Smooth muscle cell (in vitro differentiated cells): Measurements from ENCODE around the gene CAMTA1. TPM values are rescaled to one million over a fixed set of nuclear protein-coding genes. Genes with fewer than 3 reads are reported as not detected.
"Not testable (repeated sequence)": the region's sequence is repeated elsewhere in the genome, so short reads cannot be mapped to it uniquely, and the experiment has no call there.

Experiments
- DNase-seq: peaks from one replicate; lab custom pipeline; 2025; ENCODE audit not compliant: unreplicated experiment; lab: John Stamatoyannopoulos, UW
- H2AFZ ChIP-seq: fragments of 200-600 bp; sonication (generic); 2 replicates; pipeline ENCODE4 v1.6.0; 2016; ENCODE audit warnings: antibody characterized with exemption, low read depth, mild to moderate bottlenecking
- H3F3A ChIP-seq: fragments of 200-600 bp; sonication (generic); 2 replicates; pipeline ENCODE4 v1.6.0; 2017; ENCODE audit warnings: antibody characterized with exemption, low read depth
- H3K27ac ChIP-seq: fragments of 200-600 bp; sonication (generic); 2 replicates; pipeline ENCODE4 v1.5.1; 2016; ENCODE audit warnings: low read depth, mild to moderate bottlenecking
- H3K27me3 ChIP-seq: fragments of 200-600 bp; sonication (generic); 2 replicates; pipeline ENCODE4 v1.6.1; 2016; ENCODE audit warnings: low read depth, mild to moderate bottlenecking
- H3K36me3 ChIP-seq: fragments of 200-600 bp; sonication (generic); 2 replicates; pipeline ENCODE4 v1.5.1; 2016; ENCODE audit warnings: low read depth
- H3K4me1 ChIP-seq: fragments of 200-600 bp; sonication (generic); 2 replicates; pipeline ENCODE4 v1.5.1; 2016; ENCODE audit warnings: low read depth
- H3K4me2 ChIP-seq: fragments of 200-600 bp; sonication (generic); 2 replicates; pipeline ENCODE4 v1.6.0; 2016; ENCODE audit warnings: mild to moderate bottlenecking
- H3K4me3 ChIP-seq: fragments of 200-600 bp; sonication (generic); 2 replicates; pipeline ENCODE4 v1.5.1; 2016; ENCODE audit warnings: mild to moderate bottlenecking
- H3K79me2 ChIP-seq: fragments of 200-600 bp; sonication (generic); 2 replicates; pipeline ENCODE4 v1.6.0; 2016; ENCODE audit warnings: low read depth, mild to moderate bottlenecking
- H3K9ac ChIP-seq: fragments of 200-600 bp; sonication (generic); 2 replicates; pipeline ENCODE4 v1.6.0; 2016; ENCODE audit warnings: low read depth
- H3K9me3 ChIP-seq: fragments of 200-600 bp; sonication (generic); replicated peaks from 2 replicates; pipeline ENCODE4 v1.5.1; 2016; ENCODE audit warnings: low read depth
- H4K20me1 ChIP-seq: fragments of 200-600 bp; sonication (generic); 2 replicates; pipeline ENCODE4 v1.6.0; 2016; ENCODE audit warnings: low read depth
- WGBS: methylation state at CpG from one replicate; pipeline ENCODE4 v1.1.7; 2016; ENCODE audit warnings: low lambda C conversion rate; 5-methylcytosine and 5-hydroxymethylcytosine counted together
- polyA plus RNA-seq: library from polyadenylated mRNA; unstranded; fragments of >200 nt; fragmentation: Nextera tagmentation; extraction: Ambion mirVana; gene quantifications from 2 replicates; pipeline ENCODE4 v1.2.1, GENCODE V29; 2016
- total RNA-seq: library from RNA; depleted of rRNA; stranded (reverse); fragments of >200 nt; gene quantifications from 2 replicates; pipeline ENCODE4 v1.2.3, GENCODE V29; 2014
- TF ChIP-seq, protein P1 (sequence below): fragments of 200-600 bp; sonication (generic); IDR thresholded peaks from 2 replicates; pipeline ENCODE4 v1.5.1; 2017; ENCODE audit warnings: borderline replicate concordance, mild to moderate bottlenecking, antibody characterized with exemption; ENCODE audit not compliant: insufficient read depth, poor library complexity, severe bottlenecking

CAMTA1 gene
- total and polyA plus RNA-seq, 2 experiments from 2014 or later, result 139 to 145 TPM

DNA sequence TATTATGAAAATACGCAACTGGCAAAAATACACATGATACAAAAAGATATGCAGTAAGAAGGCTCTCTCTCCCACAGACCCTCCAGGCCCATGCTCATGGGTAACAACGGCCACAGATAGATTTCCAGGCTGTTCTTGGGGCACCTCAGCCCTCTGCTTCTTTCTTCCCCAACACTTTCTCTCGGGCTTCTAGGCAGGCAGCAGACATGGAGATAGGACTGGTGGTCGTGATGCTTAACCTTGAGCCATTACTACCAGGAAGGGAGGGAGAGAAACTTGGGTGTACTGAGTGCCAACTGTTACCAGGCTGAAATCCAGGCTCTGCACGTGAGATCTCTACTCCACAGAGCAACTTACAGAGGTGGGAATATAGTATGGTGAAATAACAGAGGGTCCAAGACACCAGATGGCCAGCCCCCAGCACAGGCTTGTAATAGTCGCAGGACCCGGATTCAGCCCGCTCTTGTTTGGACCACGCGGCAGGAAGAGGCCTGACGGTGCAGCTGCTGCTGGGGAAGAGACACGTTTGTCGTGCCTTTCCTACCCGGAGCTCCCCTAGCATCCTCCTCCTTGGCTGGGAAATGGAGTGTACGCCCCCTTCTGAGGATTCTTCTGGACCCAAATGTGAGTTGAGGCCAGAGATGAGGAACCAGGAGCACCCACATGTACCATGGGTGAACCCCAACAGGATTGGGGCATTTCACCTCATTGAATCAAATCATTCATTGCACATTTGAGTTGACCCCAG is 544.8 kb downstream of the CAMTA1 start:
- WGBS, result 96% methylated on average over 15 of the region's 15 CpGs
- TF ChIP-seq, protein P1, sequence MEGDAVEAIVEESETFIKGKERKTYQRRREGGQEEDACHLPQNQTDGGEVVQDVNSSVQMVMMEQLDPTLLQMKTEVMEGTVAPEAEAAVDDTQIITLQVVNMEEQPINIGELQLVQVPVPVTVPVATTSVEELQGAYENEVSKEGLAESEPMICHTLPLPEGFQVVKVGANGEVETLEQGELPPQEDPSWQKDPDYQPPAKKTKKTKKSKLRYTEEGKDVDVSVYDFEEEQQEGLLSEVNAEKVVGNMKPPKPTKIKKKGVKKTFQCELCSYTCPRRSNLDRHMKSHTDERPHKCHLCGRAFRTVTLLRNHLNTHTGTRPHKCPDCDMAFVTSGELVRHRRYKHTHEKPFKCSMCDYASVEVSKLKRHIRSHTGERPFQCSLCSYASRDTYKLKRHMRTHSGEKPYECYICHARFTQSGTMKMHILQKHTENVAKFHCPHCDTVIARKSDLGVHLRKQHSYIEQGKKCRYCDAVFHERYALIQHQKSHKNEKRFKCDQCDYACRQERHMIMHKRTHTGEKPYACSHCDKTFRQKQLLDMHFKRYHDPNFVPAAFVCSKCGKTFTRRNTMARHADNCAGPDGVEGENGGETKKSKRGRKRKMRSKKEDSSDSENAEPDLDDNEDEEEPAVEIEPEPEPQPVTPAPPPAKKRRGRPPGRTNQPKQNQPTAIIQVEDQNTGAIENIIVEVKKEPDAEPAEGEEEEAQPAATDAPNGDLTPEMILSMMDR, result no peak
- peaks cover 6% of the 10 kb centered on the region for H3K9me3 ChIP-seq

DNA sequence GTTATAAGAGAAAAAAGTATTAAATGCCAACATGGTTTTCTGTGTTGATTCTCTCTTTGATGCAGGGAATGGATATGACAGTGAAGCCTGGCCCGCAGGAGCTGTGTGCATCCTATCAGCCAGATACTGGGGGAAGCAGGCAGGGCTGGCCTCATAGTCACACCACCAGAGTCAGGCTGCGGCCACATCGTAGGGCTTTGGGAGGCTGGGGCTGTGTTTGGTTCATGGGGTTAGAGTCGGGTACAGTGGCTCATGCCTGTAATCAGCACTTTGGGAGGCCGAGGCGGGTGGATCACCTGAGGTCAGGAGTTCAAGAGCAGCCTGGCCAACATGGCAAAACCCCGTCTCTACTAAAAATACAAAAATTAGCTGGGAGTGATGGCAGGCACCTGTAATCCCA is 545.5 kb downstream of the CAMTA1 start:
- H4K20me1 ChIP-seq, H3K27ac ChIP-seq, DNase-seq, H3K9me3 ChIP-seq, H3K27me3 ChIP-seq, H2AFZ ChIP-seq, H3K79me2 ChIP-seq, H3K4me3 ChIP-seq, H3K4me2 ChIP-seq, H3K9ac ChIP-seq, H3K36me3 ChIP-seq: not testable (repeated sequence)
- H3K4me1 ChIP-seq, result peaks cover 19% of the 10 kb centered on the region
- peaks cover 13% of the 10 kb centered on the region for H3F3A ChIP-seq
- WGBS, result 79% methylated on average over 7 of the region's 7 CpGs

More for the DNA sequence above, 544.8 kb downstream of the CAMTA1 start:
- no peak for DNase-seq
- H3K9ac ChIP-seq, result no peak overlapping the region
- H3K4me2 ChIP-seq, result no peak overlapping the region
- no peaks in the 10 kb centered on the region for H3K27me3 ChIP-seq
- H4K20me1 ChIP-seq, result no peaks in the 10 kb centered on the region
- no peak overlapping the region for H3K27ac ChIP-seq
- H2AFZ ChIP-seq, result no peak overlapping the region
- no peaks in the 10 kb centered on the region for H3K36me3 ChIP-seq
- H3K4me3 ChIP-seq, result no peak overlapping the region
- peaks cover 8% of the 10 kb centered on the region for H3F3A ChIP-seq
- no peaks in the 10 kb centered on the region for H3K79me2 ChIP-seq
- peaks cover 16% of the 10 kb centered on the region for H3K4me1 ChIP-seq

DNA sequence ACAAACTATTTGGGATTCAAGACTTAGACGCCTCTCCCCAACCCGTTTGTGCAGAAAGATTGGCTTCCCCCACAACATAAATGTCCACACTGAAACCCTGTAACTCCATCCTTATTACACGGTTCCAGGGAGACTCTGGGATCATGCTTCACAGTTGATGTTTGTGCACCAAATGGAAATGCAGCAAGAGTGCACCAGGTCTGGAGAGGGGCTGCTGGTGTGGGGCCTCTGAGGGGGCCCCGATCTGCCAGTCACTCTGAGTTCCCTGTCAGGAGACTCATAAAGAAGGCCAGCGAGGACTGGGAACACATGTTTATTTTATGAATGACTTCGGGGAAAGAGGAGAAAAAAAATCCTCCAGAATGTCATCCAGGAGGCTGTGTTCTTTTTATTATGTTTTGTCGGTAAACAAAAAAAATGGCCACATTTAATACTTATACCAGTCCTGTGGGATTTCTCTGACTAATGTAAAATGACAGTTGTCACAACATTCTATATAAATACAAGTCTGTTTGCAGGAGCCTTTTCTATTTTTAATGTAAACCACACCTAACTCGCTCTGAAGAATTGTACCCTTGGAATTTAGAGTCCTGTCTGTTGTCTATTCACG is 546.8 kb downstream of the CAMTA1 start:
- Histone ChIP-seq H3K4me3 (no peak overlapping the region), H3K36me3 (no peaks in the 10 kb centered on the region), H3K27me3 (no peaks in the 10 kb centered on the region), H3F3A (peaks cover 13% of the 10 kb centered on the region), H3K9me3 (peaks cover 6% of the 10 kb centered on the region), H3K9ac (no peak overlapping the region), H3K4me2 (no peak overlapping the region), H3K27ac (no peak overlapping the region), H3K4me1 (peaks cover 19% of the 10 kb centered on the region), H3K79me2 (no peaks in the 10 kb centered on the region), H4K20me1 (no peaks in the 10 kb centered on the region), H2AFZ (no peak overlapping the region)
- DNase-seq, result no peak
- 57% methylated on average over 9 of the region's 9 CpGs for WGBS
- TF ChIP-seq, protein P1, result no peak

DNA sequence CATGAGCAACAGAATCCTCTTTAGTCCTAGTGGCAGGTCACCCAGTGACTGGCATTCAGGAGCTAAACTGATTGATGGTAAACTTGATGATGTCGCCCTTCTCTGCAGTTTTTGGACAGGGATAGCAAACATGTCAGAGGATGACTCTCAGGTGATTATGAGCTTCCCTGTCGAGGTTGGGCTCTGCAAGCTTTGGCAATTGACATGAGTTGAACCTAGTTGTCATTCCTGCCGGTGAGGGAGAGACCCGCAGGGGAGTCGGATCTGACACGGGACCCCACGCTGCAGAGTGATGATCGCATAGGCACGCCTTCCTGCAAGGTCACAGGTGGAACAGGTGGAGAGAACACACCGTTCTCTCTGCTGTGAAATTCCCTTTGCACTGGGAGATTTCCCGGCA is 547.8 kb downstream of the CAMTA1 start:
- H3K9ac ChIP-seq, result no peak overlapping the region
- H3K27me3 ChIP-seq, result no peaks in the 10 kb centered on the region
- TF ChIP-seq, protein P1, result no peak
- H3K9me3 ChIP-seq, result no peaks in the 10 kb centered on the region
- no peaks in the 10 kb centered on the region for H4K20me1 ChIP-seq
- H3K4me2 ChIP-seq, result peak overlapping the region; percentile 26
- no peaks in the 10 kb centered on the region for H3K36me3 ChIP-seq
- DNase-seq, result no peak
- H3K4me1 ChIP-seq, result peaks cover 19% of the 10 kb centered on the region
- WGBS, result 96% methylated on average over 11 of the region's 11 CpGs
- H3K79me2 ChIP-seq, result no peaks in the 10 kb centered on the region
- H3F3A ChIP-seq, result peaks cover 13% of the 10 kb centered on the region
- H3K27ac ChIP-seq, result no peak overlapping the region
- no peak overlapping the region for H3K4me3 ChIP-seq
- H2AFZ ChIP-seq, result no peak overlapping the region
